Endodermal cell (in vitro differentiated cells): Measurements from ENCODE around the gene ZNF512. TPM values are rescaled to one million over a fixed set of nuclear protein-coding genes. Genes with fewer than 3 reads are reported as not detected.

Source experiments
- DNase-seq: peaks from one replicate; pipeline ENCODE4 v3.0.0-alpha.2; 2017
- H3K27ac ChIP-seq: 2 replicates; pipeline ENCODE4 v1.5.1; 2013; ENCODE audit warnings: mild to moderate bottlenecking, low read depth, low read length, moderate library complexity
- H3K27me3 ChIP-seq: 2 replicates; pipeline ENCODE4 v1.6.1; 2013; ENCODE audit warnings: mild to moderate bottlenecking, low read length, moderate library complexity; ENCODE audit not compliant: insufficient read depth, control insufficient read depth, poor library complexity, severe bottlenecking
- H3K36me3 ChIP-seq: 2 replicates; pipeline ENCODE4 v1.7.0; 2013; ENCODE audit warnings: mild to moderate bottlenecking, low read length, moderate library complexity; ENCODE audit not compliant: control insufficient read depth, insufficient read depth
- H3K4me1 ChIP-seq: one replicate; pipeline ENCODE4 v1.7.0; 2013; ENCODE audit warnings: low read length; ENCODE audit not compliant: control insufficient read depth, insufficient read depth
- H3K4me3 ChIP-seq: 2 replicates; pipeline ENCODE4 v1.5.1; 2013; ENCODE audit warnings: mild to moderate bottlenecking, low read length, moderate library complexity
- H3K9ac ChIP-seq: 2 replicates; pipeline ENCODE4 v1.6.1; 2013; ENCODE audit warnings: mild to moderate bottlenecking, low read length, moderate library complexity; ENCODE audit not compliant: poor library complexity, severe bottlenecking; ENCODE audit errors: extremely low read depth
- H3K9me3 ChIP-seq: 2 replicates; pipeline ENCODE4 v1.6.1; 2013; ENCODE audit warnings: mild to moderate bottlenecking, low read length, moderate library complexity; ENCODE audit not compliant: control insufficient read depth
- H3K27ac Mint-ChIP-seq: 2 replicates; pipeline ENCODE4 v1.8.0; 2020; ENCODE audit warnings: mixed read lengths
- H3K27me3 Mint-ChIP-seq: 2 replicates; pipeline ENCODE4 v1.8.0; 2021; ENCODE audit warnings: mild to moderate bottlenecking, mixed read lengths; ENCODE audit not compliant: insufficient read depth
- H3K36me3 Mint-ChIP-seq: 2 replicates; pipeline ENCODE4 v1.8.0; 2020; ENCODE audit warnings: low read depth, mixed read lengths
- H3K4me1 Mint-ChIP-seq: 2 replicates; pipeline ENCODE4 v1.8.0; 2020; ENCODE audit warnings: mixed read lengths
- H3K4me3 Mint-ChIP-seq: 2 replicates; pipeline ENCODE4 v1.8.0; 2020; ENCODE audit warnings: mild to moderate bottlenecking, moderate library complexity, mixed read lengths
- H3K9me3 Mint-ChIP-seq: 2 replicates; pipeline ENCODE4 v1.8.0; 2020; ENCODE audit warnings: mild to moderate bottlenecking, mixed read lengths
- CTCF ChIP-seq: fragments of 200-600 bp; sonication (generic); conservative IDR thresholded peaks from 2 replicates; pipeline ENCODE4 v1.5.0; 2021; ENCODE audit warnings: antibody characterized with exemption, mild to moderate bottlenecking
- WGBS, 2 experiments: methylation state at CpG; one replicate each; pipeline versions ENCODE4 v1.1.5 to v1.1.7; 2013; ENCODE audit warnings: missing lambda C conversion rate in 2 of 2, mixed read lengths in 1 of 2; ENCODE audit not compliant: insufficient coverage in 1 of 2, insufficient read length in 1 of 2; 5-methylcytosine and 5-hydroxymethylcytosine counted together
- total RNA-seq, 2 donors: library from RNA; stranded (reverse); fragmentation: NEBNext Ultra II Directional in 1 of 2; extraction: Animal tissue kit (Norgen Biotek cat#: 25700) in 1 of 2; gene quantifications; 2 replicates in 1 of 2; 3 replicates in 1 of 2; pipeline ENCODE4 v1.2.1, GENCODE V29; 2021

Gene ZNF512
- total RNA-seq, 2 donors from 2014 or later = 29.3 to 36.7 TPM

GRCh38 chr2:27652341-27652740 is 69.5 kb downstream of the ZNF512 start:
- Histone ChIP-seq H3K4me3 (no peak overlapping the region), H3K27ac (no peak overlapping the region), H3K36me3 (peaks cover 85% of the 10 kb centered on the region), H3K4me1 (peaks cover 4% of the 10 kb centered on the region), H3K9me3 (no peaks in the 10 kb centered on the region), H3K9ac (no peak overlapping the region), H3K27me3 (no peaks in the 10 kb centered on the region)
- Mint-ChIP-seq H3K4me3 (no peak overlapping the region), H3K36me3 (peaks cover 75% of the 10 kb centered on the region), H3K27ac (no peak overlapping the region), H3K27me3 (no peaks in the 10 kb centered on the region), H3K4me1 (peaks cover 10% of the 10 kb centered on the region), H3K9me3 (no peaks in the 10 kb centered on the region)
- no peak for TF ChIP-seq CTCF
- no peak for DNase-seq

- DNase-seq = no peak
- Histone ChIP-seq H3K4me3 (no peak overlapping the region), H3K4me1 (peaks cover 4% of the 10 kb centered on the region), H3K36me3 (peaks cover 85% of the 10 kb centered on the region), H3K27ac (no peak overlapping the region), H3K9ac (no peak overlapping the region), H3K9me3 (no peaks in the 10 kb centered on the region), H3K27me3 (no peaks in the 10 kb centered on the region)
- TF ChIP-seq CTCF = no peak
- H3K36me3 Mint-ChIP-seq = peaks cover 75% of the 10 kb centered on the region
- peaks cover 10% of the 10 kb centered on the region for H3K4me1 Mint-ChIP-seq
- H3K27me3 Mint-ChIP-seq = no peaks in the 10 kb centered on the region
- no peak overlapping the region for H3K27ac Mint-ChIP-seq
- H3K4me3 Mint-ChIP-seq = no peak overlapping the region
- WGBS, 2 experiments = 82 to 92% methylated on average over 1 of the region's 1 CpG
- H3K9me3 Mint-ChIP-seq = no peaks in the 10 kb centered on the region
These were observed 69.9 kb downstream of the ZNF512 start for GRCh38 chr2:27652790-27653189.

- Histone ChIP-seq H3K4me1 (peaks cover 4% of the 10 kb centered on the region), H3K9me3 (no peaks in the 10 kb centered on the region), H3K27me3 (no peaks in the 10 kb centered on the region), H3K36me3 (peaks cover 84% of the 10 kb centered on the region), H3K9ac (no peak overlapping the region), H3K4me3 (no peak overlapping the region), H3K27ac (no peak overlapping the region)
- TF ChIP-seq CTCF = no peak
- WGBS, 2 experiments = 91 to 92% methylated on average over 2 of the region's 2 CpGs
- peaks cover 10% of the 10 kb centered on the region for H3K4me1 Mint-ChIP-seq
- H3K27ac Mint-ChIP-seq = no peak overlapping the region
- H3K4me3 Mint-ChIP-seq = no peak overlapping the region
- H3K9me3 Mint-ChIP-seq = no peaks in the 10 kb centered on the region
- no peak for DNase-seq
- H3K36me3 Mint-ChIP-seq = peaks cover 70% of the 10 kb centered on the region
- no peaks in the 10 kb centered on the region for H3K27me3 Mint-ChIP-seq
These were observed 70.6 kb downstream of the ZNF512 start for GRCh38 chr2:27653397-27653796.
